Gastroesophageal sphincter (tissue), 3 donors: ENCODE results near the gene MAPK8IP2.

Experiments
- CTCF ChIP-seq, 4 experiments: fragments of 200-600 bp in 2 of 4; fragments of 450-650 bp in 2 of 4; sonication (generic) in 1 of 4; IDR thresholded peaks; one replicate each; pipeline ENCODE4 v1.5.1; 2017 to 2019; ENCODE audit warnings: antibody characterized with exemption in 4 of 4, mild to moderate bottlenecking in 2 of 4, moderate library complexity in 2 of 4
- POLR2A ChIP-seq, 2 donors: fragments of 450-650 bp; IDR thresholded peaks; one replicate each; pipeline ENCODE4 v1.6.1; 2017; ENCODE audit warnings: antibody characterized with exemption in 2 of 2, mild to moderate bottlenecking in 2 of 2, moderate library complexity in 1 of 2

- TF ChIP-seq POLR2A (IDR thresholded peaks at IDR 0.05) (no peak), CTCF (IDR thresholded peaks at IDR 0.05) (no peak)
Measured at GRCh38 chr22:50624347-50625130, 23.9 kb downstream of the MAPK8IP2 start.
